HEK293T (cell line): ENCODE measurements around the gene NNMT.

Experiments used
- CTCF ChIA-PET: fragments of 350-600 bp; formaldehyde crosslinking; extraction: SDS; loops from one replicate; lab custom pipeline; 2021; ENCODE audit warnings: antibody characterized with exemption, inconsistent platforms; lab: Yijun Ruan, JAX
- POLR2A ChIA-PET: fragments of 350-600 bp; formaldehyde crosslinking; extraction: SDS; loops from one replicate; lab custom pipeline; 2020; ENCODE audit warnings: antibody characterized with exemption, inconsistent platforms; lab: Yijun Ruan, JAX
- DNase-seq: peaks from one replicate; pipeline ENCODE4 v3.0.0; 2012; ENCODE audit warnings: mixed read lengths; ENCODE audit errors: extremely low spot score
- ARNT ChIP-seq: fragments of 450-650 bp; IDR thresholded peaks from 2 replicates; pipeline ENCODE4 v1.6.1; 2017; ENCODE audit warnings: mild to moderate bottlenecking
- BHLHE40 ChIP-seq: fragments of 450-650 bp; IDR thresholded peaks from 2 replicates; pipeline ENCODE4 v1.6.1; 2016; ENCODE audit warnings: mild to moderate bottlenecking, moderate library complexity, borderline replicate concordance
- CTBP1 ChIP-seq: fragments of 450-650 bp; IDR thresholded peaks from 2 replicates; pipeline ENCODE4 v1.6.1; 2016; ENCODE audit warnings: borderline replicate concordance
- ELF4 ChIP-seq: fragments of 450-650 bp; IDR thresholded peaks from 2 replicates; pipeline ENCODE4 v1.6.1; 2017; ENCODE audit warnings: antibody characterized with exemption
- FOXA1 ChIP-seq: fragments of 450-650 bp; IDR thresholded peaks from 2 replicates; pipeline ENCODE4 v1.6.1; 2016; ENCODE audit warnings: mild to moderate bottlenecking
- FOXK2 ChIP-seq: fragments of 450-650 bp; IDR thresholded peaks from 2 replicates; pipeline ENCODE4 v1.6.1; 2016; ENCODE audit warnings: mild to moderate bottlenecking
- FOXM1 ChIP-seq: fragments of 450-650 bp; IDR thresholded peaks from 2 replicates; pipeline ENCODE4 v1.6.1; 2017; ENCODE audit warnings: mild to moderate bottlenecking, borderline replicate concordance
- HDGF ChIP-seq: fragments of 450-650 bp; IDR thresholded peaks from 2 replicates; pipeline ENCODE4 v1.6.1; 2017; ENCODE audit warnings: antibody characterized with exemption, borderline replicate concordance
- L3MBTL2 ChIP-seq: fragments of 450-650 bp; conservative IDR thresholded peaks from 2 replicates; pipeline ENCODE4 v1.6.1; 2016; ENCODE audit warnings: mild to moderate bottlenecking
- LEF1 ChIP-seq: fragments of 450-650 bp; IDR thresholded peaks from 2 replicates; pipeline ENCODE4 v1.6.1; 2017; ENCODE audit warnings: mild to moderate bottlenecking, borderline replicate concordance
- NFRKB ChIP-seq: fragments of 450-650 bp; IDR thresholded peaks from 2 replicates; pipeline ENCODE4 v1.6.1; 2016; ENCODE audit warnings: mild to moderate bottlenecking, moderate library complexity
- PKNOX1 ChIP-seq: fragments of 450-650 bp; IDR thresholded peaks from 2 replicates; pipeline ENCODE4 v1.6.1; 2016
- SP1 ChIP-seq: fragments of 450-650 bp; IDR thresholded peaks from 2 replicates; pipeline ENCODE4 v1.6.1; 2017
- SUZ12 ChIP-seq: fragments of 450-650 bp; IDR thresholded peaks from 2 replicates; pipeline ENCODE4 v1.6.1; 2016; ENCODE audit warnings: mild to moderate bottlenecking
- TARDBP ChIP-seq: fragments of 450-650 bp; IDR thresholded peaks from 2 replicates; pipeline ENCODE4 v1.6.1; 2016
- ZNF384 ChIP-seq: fragments of 450-650 bp; IDR thresholded peaks from 2 replicates; pipeline ENCODE4 v1.6.1; 2016

Gene NNMT

GRCh38 chr11:114295676-114296604 is at the start of gene NNMT:
NNMT (plus strand) TSS chr11:114296399; CDS start chr11:114296557, 158 bp downstream.
- CTCF ChIA-PET, result interaction anchor here (0.6 to 1.1 kb wide), 4 partner anchors 9 to 17 kb away, joined by 3 to 4 read pairs (median 3); no protein-coding TSS in a partner anchor
- TF ChIP-seq ARNT, result no peak
- TF ChIP-seq SP1, result no peak
- TF ChIP-seq SUZ12, result no peak
- no peak for TF ChIP-seq TARDBP
- TF ChIP-seq ZNF384, result no peak
- no peak for TF ChIP-seq BHLHE40
- TF ChIP-seq FOXA1, result no peak
- TF ChIP-seq PKNOX1, result no peak
- POLR2A ChIA-PET, result no interaction called here
- DNase-seq, result no peak

- DNase-seq, result no peak
- TF ChIP-seq FOXK2 (no peak), PKNOX1 (no peak), ELF4 (no peak), FOXM1 (no peak), HDGF (no peak), BHLHE40 (no peak), ZNF384 (no peak), NFRKB (no peak), LEF1 (no peak), TARDBP (no peak), ARNT (no peak), SUZ12 (no peak)
- ChIA-PET CTCF (interaction anchor here (0.6 to 2.0 kb wide), 2 partner anchors 14 to 371 kb away, joined by 3 to 9 read pairs; no protein-coding TSS in a partner anchor), POLR2A (no interaction called here)
These were observed 49.0 kb upstream of the NNMT start for GRCh38 chr11:114247070-114247789.

DNA sequence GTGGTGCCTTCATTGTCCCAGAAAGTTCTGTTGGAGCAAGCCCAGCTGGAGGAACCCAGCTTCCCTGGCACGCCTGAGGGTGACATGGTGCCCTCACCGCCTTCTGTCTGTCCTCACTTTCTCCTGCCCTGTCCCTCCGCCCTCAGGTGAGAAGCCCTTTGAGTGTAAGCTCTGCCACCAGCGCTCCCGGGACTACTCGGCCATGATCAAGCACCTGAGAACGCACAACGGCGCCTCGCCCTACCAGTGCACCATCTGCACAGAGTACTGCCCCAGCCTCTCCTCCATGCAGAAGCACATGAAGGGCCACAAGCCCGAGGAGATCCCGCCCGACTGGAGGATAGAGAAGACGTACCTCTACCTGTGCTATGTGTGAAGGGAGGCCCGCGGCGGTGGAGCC is 46.0 kb upstream of the NNMT start:
- TF ChIP-seq ZNF384 (no peak), NFRKB (no peak), FOXK2 (no peak), L3MBTL2 (no peak), PKNOX1 (no peak), SUZ12 (no peak), FOXM1 (no peak), HDGF (no peak), BHLHE40 (no peak), CTBP1 (no peak), ARNT (no peak), LEF1 (no peak), FOXA1 (no peak), ELF4 (no peak), TARDBP (no peak), SP1 (no peak)
- POLR2A ChIA-PET, result no interaction called here
- DNase-seq, result no peak
- CTCF ChIA-PET, result interaction anchor here (1.6 kb wide), 1 partner anchor 11 kb away, joined by 5 read pairs; no protein-coding TSS in a partner anchor

- TF ChIP-seq FOXK2, result no peak
- TF ChIP-seq TARDBP, result no peak
- no peak for TF ChIP-seq L3MBTL2
- no peak for TF ChIP-seq SUZ12
- no peak for TF ChIP-seq FOXA1
- TF ChIP-seq PKNOX1, result no peak
- TF ChIP-seq SP1, result no peak
- TF ChIP-seq FOXM1, result no peak
- TF ChIP-seq ARNT, result no peak
- no peak for TF ChIP-seq ZNF384
- no peak for TF ChIP-seq LEF1
- TF ChIP-seq NFRKB, result no peak
- no peak for TF ChIP-seq ELF4
- TF ChIP-seq HDGF, result no peak
- TF ChIP-seq BHLHE40, result no peak
- TF ChIP-seq CTBP1, result no peak
- ChIA-PET POLR2A (no interaction called here), CTCF (interaction anchor here (0.5 to 1.7 kb wide), 5 partner anchors 9 to 445 kb away, joined by 3 to 8 read pairs (median 4); no protein-coding TSS in a partner anchor)
- no peak for DNase-seq
These were observed 45.0 kb upstream of the NNMT start for GRCh38 chr11:114250993-114251814.
